Measurements from ENCODE around the gene DHH.

- TF ChIP-seq EZH2 (IDR thresholded peaks at IDR 0.05; ENCODE audit: borderline replicate concordance) = no peak
- TF ChIP-seq CTCF (IDR thresholded peaks at IDR 0.05; ENCODE audit: poor library complexity) = no peak
- TF ChIP-seq EZH2phosphoT487 (IDR thresholded peaks at IDR 0.05; ENCODE audit: low read depth, severe bottlenecking, unreplicated experiment) = no peak
These were observed 32.5 kb upstream of the DHH start for GRCh38 chr12:49126852-49127763.
